ENCODE data around the gene SLC22A17.

SLC22A17 gene

DNA sequence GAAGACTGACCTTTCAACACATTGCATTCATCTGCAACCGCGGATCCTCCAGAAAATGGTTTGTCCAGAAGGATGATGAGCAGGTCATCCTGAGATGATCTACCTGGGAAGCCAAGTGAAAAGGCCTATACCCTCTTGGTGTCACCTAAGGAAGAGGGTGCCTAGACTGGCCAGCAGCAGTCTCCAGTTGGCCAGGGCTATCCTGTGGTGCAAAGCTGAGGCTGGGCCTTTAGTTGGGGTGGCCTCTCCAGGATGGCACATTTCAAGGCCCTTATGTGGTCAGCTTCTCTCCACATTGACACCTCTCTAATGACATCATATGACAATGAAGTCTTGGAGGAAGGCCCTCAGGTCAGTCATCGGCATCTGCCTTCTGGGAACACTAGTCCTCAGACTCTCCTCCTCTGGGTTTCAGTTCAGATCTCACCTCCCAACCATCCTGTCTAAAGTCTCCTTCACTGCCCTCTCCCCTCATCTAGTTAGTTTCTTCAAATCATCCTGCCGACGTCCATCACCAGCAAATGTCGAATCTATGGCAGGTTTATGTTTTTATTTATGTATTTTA is 3.3 kb upstream of the SLC22A17 start:
- TF ChIP-seq, protein P1, sequence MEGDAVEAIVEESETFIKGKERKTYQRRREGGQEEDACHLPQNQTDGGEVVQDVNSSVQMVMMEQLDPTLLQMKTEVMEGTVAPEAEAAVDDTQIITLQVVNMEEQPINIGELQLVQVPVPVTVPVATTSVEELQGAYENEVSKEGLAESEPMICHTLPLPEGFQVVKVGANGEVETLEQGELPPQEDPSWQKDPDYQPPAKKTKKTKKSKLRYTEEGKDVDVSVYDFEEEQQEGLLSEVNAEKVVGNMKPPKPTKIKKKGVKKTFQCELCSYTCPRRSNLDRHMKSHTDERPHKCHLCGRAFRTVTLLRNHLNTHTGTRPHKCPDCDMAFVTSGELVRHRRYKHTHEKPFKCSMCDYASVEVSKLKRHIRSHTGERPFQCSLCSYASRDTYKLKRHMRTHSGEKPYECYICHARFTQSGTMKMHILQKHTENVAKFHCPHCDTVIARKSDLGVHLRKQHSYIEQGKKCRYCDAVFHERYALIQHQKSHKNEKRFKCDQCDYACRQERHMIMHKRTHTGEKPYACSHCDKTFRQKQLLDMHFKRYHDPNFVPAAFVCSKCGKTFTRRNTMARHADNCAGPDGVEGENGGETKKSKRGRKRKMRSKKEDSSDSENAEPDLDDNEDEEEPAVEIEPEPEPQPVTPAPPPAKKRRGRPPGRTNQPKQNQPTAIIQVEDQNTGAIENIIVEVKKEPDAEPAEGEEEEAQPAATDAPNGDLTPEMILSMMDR (IDR thresholded peaks at IDR 0.05): no peak
- no peaks in the 10 kb centered on the region for H3K36me3 ChIP-seq
- H3K4me3 ChIP-seq (ENCODE audit: low read depth in 1 of 2, low read length in 1 of 2): no peak overlapping the region
- H3K9me3 ChIP-seq: no peaks in the 10 kb centered on the region
- H3K27ac ChIP-seq: no peak overlapping the region
- H3K27me3 ChIP-seq: peaks cover 71% of the 10 kb centered on the region
- H3K4me1 ChIP-seq (ENCODE audit: control insufficient read depth in 1 of 2, insufficient read depth in 1 of 2, low read depth in 1 of 2, low read length in 1 of 2): peaks cover 0 to 14% of the 10 kb centered on the region in 2 experiments

DNA sequence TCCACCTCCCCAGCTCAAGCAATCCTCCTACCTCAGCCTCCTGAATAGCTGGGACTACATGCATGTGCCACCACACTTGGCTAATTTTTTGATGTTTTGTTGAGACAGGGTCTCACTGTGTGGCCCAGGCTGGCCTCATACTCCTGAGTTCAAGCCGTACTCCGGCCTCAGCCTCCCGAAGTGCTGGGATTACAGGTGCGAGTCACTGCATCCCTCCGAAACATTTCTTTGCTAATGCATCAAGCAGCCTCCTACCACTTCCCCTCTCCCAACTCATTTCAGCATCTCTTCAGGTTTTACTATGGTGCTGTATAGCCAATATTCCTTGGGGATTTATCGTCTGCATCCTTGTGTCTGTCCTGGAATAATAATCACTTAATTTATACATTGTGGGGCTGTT is 2.3 kb upstream of the SLC22A17 start:
- TF ChIP-seq, protein P1 (IDR thresholded peaks at IDR 0.05): no peak
- H3K36me3 ChIP-seq: no peaks in the 10 kb centered on the region
- peaks cover 0 to 14% of the 10 kb centered on the region in 2 experiments for H3K4me1 ChIP-seq (ENCODE audit: control insufficient read depth in 1 of 2, insufficient read depth in 1 of 2, low read depth in 1 of 2, low read length in 1 of 2)
- H3K4me3 ChIP-seq (ENCODE audit: low read depth in 1 of 2, low read length in 1 of 2): no peak overlapping the region
- peaks cover 79% of the 10 kb centered on the region for H3K27me3 ChIP-seq
- H3K27ac ChIP-seq: no peak overlapping the region
- no peaks in the 10 kb centered on the region for H3K9me3 ChIP-seq

- H3K36me3 ChIP-seq: no peaks in the 10 kb centered on the region
- H3K4me3 ChIP-seq (ENCODE audit: low read depth in 1 of 2, low read length in 1 of 2): no peak overlapping the region
- peaks cover 88% of the 10 kb centered on the region for H3K27me3 ChIP-seq
- H3K4me1 ChIP-seq (ENCODE audit: control insufficient read depth in 1 of 2, insufficient read depth in 1 of 2, low read depth in 1 of 2, low read length in 1 of 2): peaks cover 0 to 14% of the 10 kb centered on the region in 2 experiments
- no peak overlapping the region for H3K27ac ChIP-seq
- TF ChIP-seq, protein P1 (IDR thresholded peaks at IDR 0.05): no peak
- no peaks in the 10 kb centered on the region for H3K9me3 ChIP-seq
Measured at GRCh38 chr14:23353433-23353780, 720 bp upstream of the SLC22A17 start.

- Histone ChIP-seq H3K27ac (no peak overlapping the region), H3K27me3 (peaks cover 81% of the 10 kb centered on the region), H3K9me3 (no peaks in the 10 kb centered on the region), H3K4me1 (ENCODE audit: control insufficient read depth in 1 of 2, insufficient read depth in 1 of 2, low read depth in 1 of 2, low read length in 1 of 2) (peaks cover 0 to 14% of the 10 kb centered on the region in 2 experiments), H3K4me3 (ENCODE audit: low read depth in 1 of 2, low read length in 1 of 2) (peak overlapping the region in 1 of 2 experiments; percentile 10), H3K36me3 (no peaks in the 10 kb centered on the region)
- TF ChIP-seq, protein P1 (IDR thresholded peaks at IDR 0.05): no peak
Measured at GRCh38 chr14:23351681-23352505, 794 bp downstream of the SLC22A17 start.

GRCh38 chr14:23349156-23349845 is 3.4 kb downstream of the SLC22A17 start:
- Histone ChIP-seq H3K27ac (no peak overlapping the region), H3K9me3 (no peaks in the 10 kb centered on the region), H3K27me3 (peaks cover 55% of the 10 kb centered on the region), H3K4me3 (ENCODE audit: low read depth in 1 of 2, low read length in 1 of 2) (no peak overlapping the region), H3K36me3 (no peaks in the 10 kb centered on the region), H3K4me1 (ENCODE audit: control insufficient read depth in 1 of 2, insufficient read depth in 1 of 2, low read depth in 1 of 2, low read length in 1 of 2) (peaks cover 0 to 14% of the 10 kb centered on the region in 2 experiments)
- TF ChIP-seq, protein P1 (IDR thresholded peaks at IDR 0.05): no peak

All from neutrophil (primary cell).